Kidney capillary endothelial cell (primary cell): Measurements from ENCODE around the gene KIAA1217.

Source experiments
- DNase-seq: peaks from one replicate; pipeline ENCODE4 v3.0.0-alpha.2; 2018; ENCODE audit warnings: low spot score

The KIAA1217 gene

DNA sequence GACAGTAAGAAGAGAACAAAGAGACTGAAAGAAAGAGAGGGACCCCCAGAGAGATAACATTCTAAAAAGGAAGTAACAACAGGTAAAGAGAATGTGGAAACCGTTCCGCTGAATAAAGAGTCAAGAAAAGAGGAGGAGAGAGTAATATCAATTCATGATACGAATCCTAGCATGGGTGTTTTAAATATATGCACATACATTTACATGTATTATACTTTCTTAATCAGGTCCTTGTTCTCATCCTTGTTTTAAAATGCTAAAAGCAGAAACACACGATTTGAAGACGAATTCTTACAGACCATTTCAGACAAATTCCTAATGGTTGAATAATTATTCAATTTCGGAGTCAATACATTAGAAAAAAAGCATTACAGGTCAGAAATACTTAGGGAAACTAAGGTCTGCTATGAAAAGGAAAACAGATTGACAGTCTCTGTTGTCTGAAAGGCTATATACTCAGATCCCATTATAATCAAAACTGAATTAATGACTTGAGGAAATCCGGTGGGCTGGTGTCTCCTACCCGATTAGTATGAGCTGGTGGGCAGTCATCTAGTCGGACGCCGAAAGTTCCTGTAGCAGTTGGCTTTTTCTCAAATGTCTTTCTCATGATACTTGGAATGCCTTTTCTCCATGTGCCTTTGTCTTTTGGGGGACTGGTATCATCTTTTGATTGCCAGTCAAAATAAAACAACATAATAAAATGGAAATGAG lies 387.4 kb downstream of the KIAA1217 start:
- DNase-seq, result no peak

DNA sequence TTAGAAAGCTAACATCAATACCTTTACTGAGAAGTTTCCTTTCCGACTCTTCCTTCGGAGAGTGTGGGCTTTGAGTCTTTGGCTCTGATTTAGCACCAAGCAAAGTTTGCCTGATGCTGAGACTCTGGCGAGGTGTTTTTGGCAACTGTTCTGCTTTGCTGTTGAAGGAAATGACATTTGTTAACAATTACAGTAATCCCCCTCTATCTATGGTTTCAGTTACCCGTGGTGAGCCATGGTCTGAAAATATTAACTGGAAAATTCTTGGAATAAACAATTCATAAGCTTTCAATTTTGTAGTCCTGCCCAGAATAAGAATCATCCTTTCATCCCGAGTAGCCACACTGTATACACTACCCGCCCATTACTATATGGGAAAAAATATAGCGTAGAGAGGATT lies 388.5 kb downstream of the KIAA1217 start:
- DNase-seq, result no peak
